Pancreas (tissue), 10 donors: ENCODE results near the gene GFRA1. TPM values are rescaled to one million over a fixed set of nuclear protein-coding genes. Genes with fewer than 3 reads are reported as not detected.
A peak's percentile ranks its signal among the peaks of the same experiment; 100 is the strongest.

Source experiments
- ATAC-seq, 4 donors: fragments of 200-7000 bp; cut with Tn5 transposase; one replicate each; pipeline versions ENCODE4 v1.8.0 to v1.9.1; 2020; ENCODE audit warnings: mild to moderate bottlenecking in 4 of 4, moderate library complexity in 4 of 4
- DNase-seq, 6 donors: peaks; one replicate each; pipeline ENCODE4 v3.0.0-alpha.2; 2020
- FAIRE-seq: peaks from 2 replicates; lab custom pipeline; 2012; peaks lifted over from hg19 to GRCh38; lab: Jason Lieb, UNC
- H3K27ac ChIP-seq, 4 donors: fragments of 200-600 bp; sonication (generic); 1 replicate in 3 of 4; 2 replicates in 1 of 4; pipeline versions ENCODE4 v1.5.0 to v1.8.0; 2020
- H3K27me3 ChIP-seq, 4 donors: fragments of 200-600 bp; one replicate each; pipeline ENCODE4 v1.8.0; 2021
- H3K36me3 ChIP-seq, 3 donors: fragments of 200-600 bp; sonication (generic) in 1 of 3; one replicate each; pipeline versions ENCODE4 v1.5.0 to v1.8.0; 2020 to 2021
- H3K4me1 ChIP-seq, 3 donors: fragments of 200-600 bp; one replicate each; pipeline ENCODE4 v1.8.0; 2021
- H3K4me3 ChIP-seq, 4 donors: fragments of 200-600 bp; sonication (generic) in 2 of 4; one replicate each; pipeline versions ENCODE4 v1.5.0 to v1.8.0; 2020 to 2021
- H3K9me3 ChIP-seq, 4 donors: fragments of 200-600 bp; one replicate each; pipeline ENCODE4 v1.8.0; 2021
- WGBS, 2 donors: extraction: QIAGEN DNeasy Blood & Tissue Kit; methylation state at CpG; one replicate each; pipeline ENCODE4 v1.1.7; 2013; 5-methylcytosine and 5-hydroxymethylcytosine counted together
- intact Hi-C, 3 donors: fragments of 100-400 bp; cut with DNase I; formaldehyde crosslinking; loops; one replicate each; pipeline versions ENCODE4 v1.11.1 to v1.14.2; 2022
- polyA plus RNA-seq, 2 donors: library from polyadenylated mRNA; stranded (reverse); fragments of 200-250 nt; gene quantifications; one replicate each; pipeline ENCODE4 v1.2.3, GENCODE V29; 2013
- total RNA-seq, 6 donors: library from RNA; stranded (reverse); fragmentation: NEBNext Ultra II Directional in 4 of 6; extraction: Animal tissue kit (Norgen Biotek cat#: 25700) in 4 of 6; gene quantifications; one replicate each; pipeline versions ENCODE4 v1.2.1 to v1.2.4, GENCODE V29; 2021 to 2023
- TF ChIP-seq, protein P1 (sequence below), 4 donors: fragments of 200-600 bp; sonication (generic) in 3 of 4; IDR thresholded peaks; one replicate each; pipeline versions ENCODE4 v1.5.0 to v1.8.0; 2021; ENCODE audit warnings: antibody characterized with exemption in 4 of 4
- donor health status: healthy with polysubstance abuse.
- donor health status: DM: no; HTN: no; CAD: no; lungs with moderate emphysema.
- donor health status: DM: no; HTN: no; CAD: no.
- donor health status: control.
- donor health status: control.
- donor health status: Bipolar disorder and iron deficiency.
- donor health status: DM: yes; HTN: yes; CAD: no.
- donor health status: DM: no; HTN: no; CAD: no.
- donor health status: DM: no; HTN: no; CAD: no.
- donor health status: DM: yes; HTN: yes; CAD: no.

Gene GFRA1
- total and polyA plus RNA-seq, 8 donors = 0.61 to 4.4 (median 1.3) TPM

DNA sequence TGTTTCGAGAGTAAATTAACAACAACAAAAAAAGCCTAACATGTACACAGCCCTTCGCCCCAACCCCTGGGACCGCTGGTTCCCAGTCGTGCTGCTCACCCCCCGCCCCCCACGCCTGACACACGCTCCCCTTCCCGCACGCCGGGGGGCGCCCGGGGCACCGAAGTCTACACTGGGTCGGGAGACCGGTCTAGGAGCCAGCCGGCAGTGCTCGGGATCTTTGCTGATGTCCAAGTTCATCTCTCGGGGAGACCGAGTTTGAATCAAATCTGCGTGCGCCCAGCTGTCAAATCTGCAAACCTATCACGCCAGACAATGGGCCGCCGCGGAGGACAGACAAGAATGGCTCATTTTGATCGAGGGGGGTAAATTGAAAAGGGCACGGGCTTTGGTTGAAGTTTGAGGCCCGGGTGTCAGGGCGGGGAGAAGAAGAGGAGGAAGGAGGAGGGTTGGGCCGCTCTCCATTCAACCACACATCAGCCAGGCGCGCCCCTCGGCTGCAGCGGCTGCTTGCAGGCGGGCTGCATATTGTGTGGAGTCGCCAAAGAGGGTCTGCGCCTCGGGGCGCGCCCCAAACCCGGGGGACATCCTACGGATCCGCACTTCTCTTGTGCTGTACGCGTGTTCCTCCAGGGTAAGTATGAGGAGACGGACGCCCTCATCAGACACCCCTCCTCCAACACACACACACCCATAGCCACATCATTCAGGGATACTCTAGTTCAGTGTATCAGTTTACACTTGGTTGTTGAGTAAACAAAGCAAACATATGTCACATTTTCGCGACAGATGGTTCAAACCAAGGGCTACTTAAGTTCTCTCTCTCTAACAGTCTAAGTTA, 1.3 kb upstream of the GFRA1 start:
- Histone ChIP-seq H3K27me3 (peaks cover 0 to 14% (median 0%) of the 10 kb centered on the region in 4 donors), H3K4me1 (peaks cover 0 to 3% (median 3%) of the 10 kb centered on the region in 3 donors), H3K4me3 (peak overlapping the region; percentile 6 to 62 (median 28)), H3K27ac (no peak overlapping the region), H3K36me3 (no peaks in the 10 kb centered on the region), H3K9me3 (no peaks in the 10 kb centered on the region)
- TF ChIP-seq, protein P1, sequence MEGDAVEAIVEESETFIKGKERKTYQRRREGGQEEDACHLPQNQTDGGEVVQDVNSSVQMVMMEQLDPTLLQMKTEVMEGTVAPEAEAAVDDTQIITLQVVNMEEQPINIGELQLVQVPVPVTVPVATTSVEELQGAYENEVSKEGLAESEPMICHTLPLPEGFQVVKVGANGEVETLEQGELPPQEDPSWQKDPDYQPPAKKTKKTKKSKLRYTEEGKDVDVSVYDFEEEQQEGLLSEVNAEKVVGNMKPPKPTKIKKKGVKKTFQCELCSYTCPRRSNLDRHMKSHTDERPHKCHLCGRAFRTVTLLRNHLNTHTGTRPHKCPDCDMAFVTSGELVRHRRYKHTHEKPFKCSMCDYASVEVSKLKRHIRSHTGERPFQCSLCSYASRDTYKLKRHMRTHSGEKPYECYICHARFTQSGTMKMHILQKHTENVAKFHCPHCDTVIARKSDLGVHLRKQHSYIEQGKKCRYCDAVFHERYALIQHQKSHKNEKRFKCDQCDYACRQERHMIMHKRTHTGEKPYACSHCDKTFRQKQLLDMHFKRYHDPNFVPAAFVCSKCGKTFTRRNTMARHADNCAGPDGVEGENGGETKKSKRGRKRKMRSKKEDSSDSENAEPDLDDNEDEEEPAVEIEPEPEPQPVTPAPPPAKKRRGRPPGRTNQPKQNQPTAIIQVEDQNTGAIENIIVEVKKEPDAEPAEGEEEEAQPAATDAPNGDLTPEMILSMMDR (IDR thresholded peaks at IDR 0.05) = no peak
- FAIRE-seq = no peak
- intact Hi-C loops = no loop called here
- peak in 2 of 6 donors; percentile 55 to 60 for DNase-seq
- peak in 3 of 4 donors; percentile 17 to 37 (median 31) for ATAC-seq
- WGBS, 2 donors = 3% methylated on average over 49 of the region's 49 CpGs

DNA sequence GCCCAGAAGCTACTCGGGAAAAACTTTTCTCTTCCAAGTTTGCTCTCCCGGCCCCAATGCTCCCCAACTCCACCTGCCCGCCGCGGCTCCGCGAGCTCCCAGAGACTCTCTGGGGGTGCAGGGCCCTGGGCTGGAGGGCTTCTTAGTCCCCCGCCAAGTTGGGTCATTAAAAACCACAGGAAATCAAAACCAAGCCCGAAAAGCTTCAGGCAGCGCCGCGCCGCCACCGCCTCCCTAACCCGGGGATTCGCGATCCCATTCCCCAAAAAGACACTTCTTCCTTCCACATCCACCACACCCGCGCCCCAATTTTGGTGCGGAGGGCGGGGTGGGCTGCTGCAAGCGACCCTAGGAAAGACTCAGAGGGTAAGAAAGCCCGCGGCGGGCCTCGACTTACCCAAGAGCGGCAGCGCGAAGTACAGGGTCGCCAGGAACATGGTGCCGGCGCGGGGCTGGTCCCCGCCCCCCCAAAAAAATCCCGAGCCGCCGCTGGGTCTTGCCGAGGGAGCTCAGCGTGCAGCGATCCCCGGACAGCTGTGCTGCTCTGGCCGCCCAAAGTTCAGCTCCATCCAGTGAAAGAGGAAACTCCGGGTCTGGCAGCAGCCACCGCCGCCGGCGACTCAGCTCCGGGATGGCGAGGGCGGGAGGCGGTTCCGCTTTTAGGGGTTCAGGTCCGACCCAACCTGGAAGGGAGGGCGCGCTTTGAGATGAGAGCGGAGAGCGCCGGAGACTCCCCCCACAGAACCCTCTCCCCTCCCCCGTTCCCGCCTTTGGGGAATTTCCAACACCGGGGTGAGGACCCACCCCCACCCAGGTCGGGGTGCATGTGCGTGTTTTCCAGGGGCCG, 1.2 kb downstream of the GFRA1 start:
- peaks cover 0 to 14% (median 0%) of the 10 kb centered on the region in 4 donors for H3K27me3 ChIP-seq
- intact Hi-C loops = no loop called here
- 1 to 2% methylated on average over 63 to 64 of the region's 64 CpGs for WGBS, 2 donors
- DNase-seq (peak in 5 of 6 donors; percentile 6 to 82 (median 37)), ATAC-seq (peak; percentile 42 to 67 (median 52)), FAIRE-seq (no peak)
- H3K4me1 ChIP-seq = peaks cover 0 to 3% (median 3%) of the 10 kb centered on the region in 3 donors
- H3K36me3 ChIP-seq = no peaks in the 10 kb centered on the region
- TF ChIP-seq, protein P1 (IDR thresholded peaks at IDR 0.05) = no peak
- H3K9me3 ChIP-seq = no peaks in the 10 kb centered on the region
- H3K27ac ChIP-seq = no peak overlapping the region
- peak overlapping the region; percentile 26 to 62 (median 39) for H3K4me3 ChIP-seq

DNA sequence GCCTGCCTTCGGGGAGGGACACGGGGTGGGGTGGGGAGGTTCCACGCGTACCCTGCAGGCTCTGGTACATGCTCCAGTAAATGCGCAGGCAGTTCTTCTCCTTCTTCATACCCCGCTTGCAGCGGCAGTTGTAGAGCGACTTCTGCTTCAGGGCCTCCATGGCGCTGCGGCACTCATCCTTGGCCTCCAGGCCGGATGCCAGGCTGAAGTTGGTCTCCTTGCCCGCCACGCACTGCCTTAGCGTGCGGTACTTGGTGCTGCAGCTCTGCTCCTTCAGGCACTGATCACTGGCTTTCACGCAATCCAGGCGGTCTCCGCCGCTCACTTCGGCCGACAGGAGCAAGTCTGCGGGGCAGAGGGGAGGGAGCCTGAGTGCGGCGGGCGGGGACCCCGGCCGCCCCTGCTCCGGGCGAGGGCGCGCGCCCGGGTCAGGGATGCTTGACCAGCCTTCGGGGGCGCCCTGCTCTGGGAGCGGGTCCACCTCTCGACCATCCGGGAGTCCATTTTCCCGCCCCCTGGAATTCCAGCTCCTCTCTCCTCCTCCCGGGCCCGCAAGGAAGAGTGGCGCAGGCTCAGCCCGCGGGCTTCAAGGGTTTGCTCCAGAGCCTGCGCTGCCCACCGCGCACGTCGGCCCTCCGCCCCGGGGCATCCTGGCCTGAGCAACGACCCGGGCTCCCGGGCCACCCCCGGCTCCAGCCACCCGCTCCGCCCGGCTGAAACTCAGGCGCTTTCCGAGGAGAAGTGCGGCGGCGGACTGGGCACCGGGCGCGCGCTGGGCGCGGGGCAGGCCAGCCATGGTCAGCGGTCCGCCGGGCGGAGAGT, 2.0 kb downstream of the GFRA1 start:
- 14 to 26% methylated on average over 40 to 73 of the region's 73 CpGs for WGBS, 2 donors
- H3K27ac ChIP-seq = no peak overlapping the region
- H3K4me1 ChIP-seq = peaks cover 0 to 3% (median 3%) of the 10 kb centered on the region in 3 donors
- peaks cover 0 to 14% (median 0%) of the 10 kb centered on the region in 4 donors for H3K27me3 ChIP-seq
- intact Hi-C loops = no loop called here
- DNase-seq (peak in 2 of 6 donors; percentile 63 to 68), FAIRE-seq (no peak), ATAC-seq (peak in 3 of 4 donors; percentile 4 to 36 (median 24))
- TF ChIP-seq, protein P1 (IDR thresholded peaks at IDR 0.05) = no peak
- peak overlapping the region; percentile 26 to 62 (median 39) for H3K4me3 ChIP-seq
- no peaks in the 10 kb centered on the region for H3K36me3 ChIP-seq
- no peaks in the 10 kb centered on the region for H3K9me3 ChIP-seq

DNA sequence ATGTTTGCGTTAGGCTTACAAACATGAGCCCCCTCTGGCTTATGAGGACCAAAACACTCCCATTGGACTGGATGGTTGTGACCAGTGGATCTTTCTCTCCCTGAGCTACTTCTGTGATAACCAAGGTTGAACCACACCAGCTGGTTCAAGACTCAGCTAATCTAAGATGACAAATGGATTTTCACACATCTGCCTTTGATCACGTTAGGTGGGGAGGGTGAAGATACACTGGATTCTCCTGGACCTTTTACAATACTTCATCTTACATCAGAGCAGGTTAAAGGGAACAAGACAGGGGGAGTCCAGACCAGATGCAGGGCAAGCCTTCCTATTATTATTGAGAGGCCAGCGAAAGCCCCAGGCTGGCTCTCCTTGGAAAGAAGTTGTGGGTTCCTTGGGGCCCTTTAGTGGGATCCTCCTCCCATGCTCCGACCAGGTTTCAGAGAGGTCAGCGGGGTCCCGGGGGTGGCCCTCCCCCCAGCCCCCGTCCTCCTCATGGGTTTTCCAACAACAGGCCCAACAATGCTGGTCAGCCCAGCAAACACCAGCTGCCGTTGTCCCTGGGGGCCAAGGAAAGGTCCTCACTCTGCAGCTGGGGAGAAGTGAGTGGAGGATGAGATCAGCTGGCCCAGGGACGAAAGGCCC, 2.8 kb downstream of the GFRA1 start:
- 55 to 56% methylated on average over 9 of the region's 9 CpGs for WGBS, 2 donors
- no peak for FAIRE-seq
- DNase-seq = no peak
- Histone ChIP-seq H3K36me3 (no peaks in the 10 kb centered on the region), H3K27ac (no peak overlapping the region), H3K27me3 (peaks cover 0 to 7% (median 0%) of the 10 kb centered on the region in 4 donors), H3K4me1 (peaks cover 0 to 3% (median 3%) of the 10 kb centered on the region in 3 donors), H3K9me3 (no peaks in the 10 kb centered on the region), H3K4me3 (no peak overlapping the region)
- ATAC-seq = no peak
- TF ChIP-seq, protein P1 (IDR thresholded peaks at IDR 0.05) = no peak
- intact Hi-C loops = no loop called here
